AG08396 (cell line): ENCODE measurements around the gene PUM1.
"Not testable (repeated sequence)": the region's sequence is repeated elsewhere in the genome, so short reads cannot be mapped to it uniquely, and the experiment has no call there.

Experiments
- DNase-seq: peaks from one replicate; pipeline ENCODE4 v3.0.0; 2012; ENCODE audit warnings: low spot score, mixed read lengths

The PUM1 gene

GRCh38 chr1:30995990-30996612 is 69.4 kb downstream of the PUM1 start:
- no peak for DNase-seq

GRCh38 chr1:30991862-30992606 is 73.5 kb downstream of the PUM1 start:
- no peak for DNase-seq

- DNase-seq: no peak
Measured at GRCh38 chr1:30990591-30990990, 74.9 kb downstream of the PUM1 start.

GRCh38 chr1:30988045-30988444 is 77.5 kb downstream of the PUM1 start:
- DNase-seq: no peak

GRCh38 chr1:30986755-30987154 is 78.8 kb downstream of the PUM1 start:
- no peak for DNase-seq

- no peak for DNase-seq
Measured at GRCh38 chr1:30984991-30985503, 80.5 kb downstream of the PUM1 start.

GRCh38 chr1:30984165-30984889 is 81.2 kb downstream of the PUM1 start:
- no peak for DNase-seq

- no peak for DNase-seq
Measured at GRCh38 chr1:30982937-30983336, 82.6 kb downstream of the PUM1 start.

GRCh38 chr1:30982431-30982830 is 83.1 kb downstream of the PUM1 start:
- no peak for DNase-seq

- DNase-seq: no peak
Measured at GRCh38 chr1:30981172-30981571, 84.3 kb downstream of the PUM1 start.

- DNase-seq: no peak
Measured at GRCh38 chr1:30977511-30977910, 88.0 kb downstream of the PUM1 start.

- DNase-seq: no peak
Measured at GRCh38 chr1:30977105-30977504, 88.4 kb downstream of the PUM1 start.

GRCh38 chr1:30976143-30976542 is 89.4 kb downstream of the PUM1 start:
- peak; percentile 26 for DNase-seq

- no peak for DNase-seq
Measured at GRCh38 chr1:30975217-30975616, 90.3 kb downstream of the PUM1 start.

- no peak for DNase-seq
Measured at GRCh38 chr1:30974536-30974935, 91.0 kb downstream of the PUM1 start.

- not testable (repeated sequence) for DNase-seq
Measured at GRCh38 chr1:30972349-30972748, 93.2 kb downstream of the PUM1 start.

GRCh38 chr1:30971496-30971895 is 94.0 kb downstream of the PUM1 start:
- DNase-seq: no peak

GRCh38 chr1:30969903-30970302 is 95.6 kb downstream of the PUM1 start:
- DNase-seq: no peak

- DNase-seq: no peak
Measured at GRCh38 chr1:30968220-30968971, 97.1 kb downstream of the PUM1 start.

GRCh38 chr1:30966690-30967369 is 98.7 kb downstream of the PUM1 start:
- DNase-seq: peak; percentile 61

- no peak for DNase-seq
Measured at GRCh38 chr1:30965924-30966599, 99.5 kb downstream of the PUM1 start.
